Keratinocyte (primary cell): ENCODE data around the gene SLC8A3. TPM values are rescaled to one million over a fixed set of nuclear protein-coding genes. Genes with fewer than 3 reads are reported as not detected.

ENCODE experiments used
- DNase-seq: peaks from one replicate; pipeline ENCODE4 v3.0.0-alpha.2; 2011; ENCODE audit warnings: low read depth, missing footprints, low spot score
- FAIRE-seq: peaks from 2 replicates; lab custom pipeline; 2011; peaks lifted over from hg19 to GRCh38; lab: Jason Lieb, UNC
- H2AFZ ChIP-seq: 2 replicates; pipeline ENCODE4 v1.6.0; 2012; ENCODE audit warnings: low read length, control low read depth, inconsistent platforms; ENCODE audit not compliant: control insufficient read depth
- H3K27ac ChIP-seq: 2 replicates; pipeline ENCODE4 v1.5.1; 2011; ENCODE audit warnings: low read length; ENCODE audit not compliant: control insufficient read depth, insufficient read depth
- H3K27me3 ChIP-seq: 3 replicates; pipeline ENCODE4 v1.6.0; 2011; ENCODE audit warnings: low read length; ENCODE audit not compliant: control insufficient read depth, insufficient read depth; ENCODE audit errors: extremely low read depth
- H3K36me3 ChIP-seq, 2 experiments: 2 replicates in 1 of 2; 3 replicates in 1 of 2; pipeline ENCODE4 v1.5.1; 2011; ENCODE audit warnings: low read length in 2 of 2, mild to moderate bottlenecking in 1 of 2; ENCODE audit not compliant: control insufficient read depth in 2 of 2, insufficient read depth in 2 of 2; ENCODE audit errors: extremely low read depth in 1 of 2
- H3K4me1 ChIP-seq: 3 replicates; pipeline ENCODE4 v1.5.1; 2011; ENCODE audit warnings: low read length; ENCODE audit not compliant: control insufficient read depth, insufficient read depth; ENCODE audit errors: extremely low read depth
- H3K4me2 ChIP-seq: 3 replicates; pipeline ENCODE4 v1.6.0; 2011; ENCODE audit warnings: low read depth, low read length; ENCODE audit not compliant: control insufficient read depth, insufficient read depth; ENCODE audit errors: extremely low read depth
- H3K4me3 ChIP-seq, 3 experiments: fragments of 200-600 bp in 1 of 3; sonication (generic) in 1 of 3; 2 replicates in 2 of 3; 3 replicates in 1 of 3; pipeline ENCODE4 v1.5.1; 2011 to 2016; ENCODE audit warnings: low read length in 3 of 3, mild to moderate bottlenecking in 3 of 3, control low read depth in 2 of 3, inconsistent platforms in 1 of 3, low read depth in 1 of 3, mixed read lengths in 1 of 3, mixed run types in 1 of 3, moderate library complexity in 1 of 3; ENCODE audit not compliant: control insufficient read depth in 2 of 3, insufficient read depth in 2 of 3; ENCODE audit errors: extremely low read depth in 1 of 3
- H3K79me2 ChIP-seq: 2 replicates; pipeline ENCODE4 v1.6.0; 2012; ENCODE audit warnings: low read length; ENCODE audit not compliant: control insufficient read depth, insufficient read depth
- H3K9ac ChIP-seq: 3 replicates; pipeline ENCODE4 v1.6.0; 2011; ENCODE audit warnings: low read length; ENCODE audit not compliant: control insufficient read depth, insufficient read depth; ENCODE audit errors: extremely low read depth
- H3K9me1 ChIP-seq: 3 replicates; pipeline ENCODE4 v1.6.0; 2011; ENCODE audit warnings: low read length; ENCODE audit not compliant: control insufficient read depth, insufficient read depth; ENCODE audit errors: extremely low read depth
- H3K9me3 ChIP-seq: 2 replicates; pipeline ENCODE4 v1.5.1; 2012; ENCODE audit warnings: low read depth, low read length; ENCODE audit not compliant: control insufficient read depth
- H4K20me1 ChIP-seq: 3 replicates; pipeline ENCODE4 v1.6.0; 2011; ENCODE audit warnings: low read length; ENCODE audit not compliant: control insufficient read depth, insufficient read depth; ENCODE audit errors: extremely low read depth
- CTCF ChIP-seq, 3 experiments: IDR thresholded peaks in 1 of 3; conservative IDR thresholded peaks in 1 of 3; optimal IDR thresholded peaks in 1 of 3; 2 replicates in 2 of 3; 3 replicates in 1 of 3; pipeline versions ENCODE3 to v1.5.1; 2011; ENCODE audit warnings: low read length in 3 of 3, mild to moderate bottlenecking in 3 of 3, moderate library complexity in 2 of 3, control low read depth in 1 of 3, inconsistent platforms in 1 of 3; ENCODE audit not compliant: insufficient read depth in 2 of 3; ENCODE audit errors: extremely low read depth in 1 of 3
- EZH2 ChIP-seq: IDR thresholded peaks from one replicate; pipeline ENCODE4 v1.6.1; 2012; ENCODE audit warnings: inconsistent platforms, mild to moderate bottlenecking, low read length, moderate library complexity
- dilution Hi-C: fragments of 300-500 bp; cut with MboI; formaldehyde crosslinking; loops from one replicate; pipeline ENCODE4 v1.7.0; 2020; ENCODE audit warnings: low sequenced_read_pairs; ENCODE audit not compliant: extremely low pct_ligation_motif_present
- polyA plus RNA-seq, 5 experiments: library from polyadenylated mRNA; depleted of rRNA in 3 of 5; stranded (reverse) in 3 of 5; stranded (forward) in 1 of 5; unstranded in 1 of 5; fragments of >200 nt; gene quantifications; 1 replicate in 1 of 5; 2 replicates in 3 of 5; 3 replicates in 1 of 5; pipeline versions ENCODE4 v1.2.1 to v1.2.3, GENCODE V29; 2011 to 2012; ENCODE audit warnings: missing spikeins in 2 of 5, low read depth in 1 of 5, low replicate concordance in 1 of 5

The SLC8A3 gene
- polyA plus RNA-seq, 1 donor (not counting 4 experiments of a cell fraction or from before 2014, with no cell fraction given) = not detected

GRCh38 chr14:70094631-70095030, 94.1 kb downstream of the SLC8A3 start:
- Histone ChIP-seq H3K27ac (no peak overlapping the region), H3K9me1 (no peaks in the 10 kb centered on the region), H3K4me2 (no peak overlapping the region), H3K9me3 (no peaks in the 10 kb centered on the region), H4K20me1 (no peaks in the 10 kb centered on the region), H3K4me1 (no peaks in the 10 kb centered on the region), H3K79me2 (no peaks in the 10 kb centered on the region), H3K27me3 (peaks cover 22% of the 10 kb centered on the region), H3K36me3 (no peaks in the 10 kb centered on the region), H3K9ac (no peak overlapping the region), H2AFZ (no peak overlapping the region), H3K4me3 (no peak overlapping the region)
- dilution Hi-C loops = loop anchor here (25.0 kb wide), 1 partner anchor 218 kb away; no protein-coding TSS in a partner anchor
- no peak for FAIRE-seq
- DNase-seq = no peak
- TF ChIP-seq CTCF (optimal IDR thresholded peaks at IDR 0.05 in 1 of 3, IDR thresholded peaks at IDR 0.05 in 1 of 3, conservative IDR thresholded peaks at IDR 0.05 in 1 of 3; ENCODE audit: extremely low read depth in 1 of 3, insufficient read depth in 2 of 3, low read length in 3 of 3) (no peak), EZH2 (no peak)

- no peak for FAIRE-seq
- Histone ChIP-seq H3K27ac (no peak overlapping the region), H3K4me1 (no peaks in the 10 kb centered on the region), H2AFZ (no peak overlapping the region), H3K9ac (no peak overlapping the region), H4K20me1 (no peaks in the 10 kb centered on the region), H3K36me3 (no peaks in the 10 kb centered on the region), H3K9me1 (no peaks in the 10 kb centered on the region), H3K79me2 (no peaks in the 10 kb centered on the region), H3K4me3 (no peak overlapping the region), H3K4me2 (no peak overlapping the region), H3K27me3 (peaks cover 18% of the 10 kb centered on the region), H3K9me3 (no peaks in the 10 kb centered on the region)
- TF ChIP-seq EZH2 (no peak), CTCF (optimal IDR thresholded peaks at IDR 0.05 in 1 of 3, IDR thresholded peaks at IDR 0.05 in 1 of 3, conservative IDR thresholded peaks at IDR 0.05 in 1 of 3; ENCODE audit: extremely low read depth in 1 of 3, insufficient read depth in 2 of 3, low read length in 3 of 3) (no peak)
- dilution Hi-C loops = loop anchor here (25.0 kb wide), 1 partner anchor 218 kb away; no protein-coding TSS in a partner anchor
- DNase-seq = no peak
These were observed 94.6 kb downstream of the SLC8A3 start for GRCh38 chr14:70094106-70094505.
